ENCODE data around the gene ZNF827.

DNA sequence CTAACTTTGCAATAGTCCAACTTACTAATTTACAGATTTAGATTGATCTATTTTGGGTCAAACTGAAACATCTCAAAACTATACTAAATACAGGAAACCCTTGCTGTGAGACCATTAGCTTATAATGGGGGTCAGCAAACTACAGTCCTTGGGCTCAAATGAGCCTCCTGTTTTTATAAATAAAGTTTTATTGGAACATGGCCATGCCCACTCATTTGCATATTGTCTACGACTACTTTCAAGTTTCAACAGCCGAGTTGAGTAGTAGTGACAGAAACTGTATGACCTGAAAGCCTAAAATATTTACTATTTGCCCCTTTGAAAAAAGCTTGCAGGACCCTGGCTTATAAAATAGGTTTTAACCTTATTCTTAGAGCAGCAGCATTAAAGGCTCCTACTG lies 166.3 kb downstream of the ZNF827 start:
- TF ChIP-seq, protein P1, sequence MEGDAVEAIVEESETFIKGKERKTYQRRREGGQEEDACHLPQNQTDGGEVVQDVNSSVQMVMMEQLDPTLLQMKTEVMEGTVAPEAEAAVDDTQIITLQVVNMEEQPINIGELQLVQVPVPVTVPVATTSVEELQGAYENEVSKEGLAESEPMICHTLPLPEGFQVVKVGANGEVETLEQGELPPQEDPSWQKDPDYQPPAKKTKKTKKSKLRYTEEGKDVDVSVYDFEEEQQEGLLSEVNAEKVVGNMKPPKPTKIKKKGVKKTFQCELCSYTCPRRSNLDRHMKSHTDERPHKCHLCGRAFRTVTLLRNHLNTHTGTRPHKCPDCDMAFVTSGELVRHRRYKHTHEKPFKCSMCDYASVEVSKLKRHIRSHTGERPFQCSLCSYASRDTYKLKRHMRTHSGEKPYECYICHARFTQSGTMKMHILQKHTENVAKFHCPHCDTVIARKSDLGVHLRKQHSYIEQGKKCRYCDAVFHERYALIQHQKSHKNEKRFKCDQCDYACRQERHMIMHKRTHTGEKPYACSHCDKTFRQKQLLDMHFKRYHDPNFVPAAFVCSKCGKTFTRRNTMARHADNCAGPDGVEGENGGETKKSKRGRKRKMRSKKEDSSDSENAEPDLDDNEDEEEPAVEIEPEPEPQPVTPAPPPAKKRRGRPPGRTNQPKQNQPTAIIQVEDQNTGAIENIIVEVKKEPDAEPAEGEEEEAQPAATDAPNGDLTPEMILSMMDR (IDR thresholded peaks at IDR 0.05): no peak
- TF ChIP-seq POLR2A (IDR thresholded peaks at IDR 0.05): no peak

All from gastroesophageal sphincter (tissue), 3 donors.